Activated CD4-positive, alpha-beta T cell treated with anti-CD3 and anti-CD28 coated beads, Interleukin-2, amount 50 U/mL, for 48 hours (primary cell): ENCODE results near the gene FLRT3.

ENCODE experiments used
- DNase-seq, 2 experiments: peaks; one replicate each; pipeline ENCODE4 v3.0.0-alpha.2; 2020

The FLRT3 gene

GRCh38 chr20:14313341-14314020, 23.9 kb downstream of the FLRT3 start:
- no peak for DNase-seq

GRCh38 chr20:14312001-14312400, 25.4 kb downstream of the FLRT3 start:
- DNase-seq = no peak

- no peak for DNase-seq
Measured at GRCh38 chr20:14310977-14311627, 26.3 kb downstream of the FLRT3 start.

- no peak for DNase-seq
Measured at GRCh38 chr20:14307956-14308355, 29.5 kb downstream of the FLRT3 start.

GRCh38 chr20:14304472-14304871, 32.9 kb downstream of the FLRT3 start:
- DNase-seq = no peak

- DNase-seq = no peak
Measured at GRCh38 chr20:14303651-14304050, 33.8 kb downstream of the FLRT3 start.

- DNase-seq = no peak
Measured at GRCh38 chr20:14303106-14303505, 34.3 kb downstream of the FLRT3 start.

- no peak for DNase-seq
Measured at GRCh38 chr20:14299831-14300230, 37.6 kb downstream of the FLRT3 start.

- no peak for DNase-seq
Measured at GRCh38 chr20:14295770-14296309, 41.6 kb downstream of the FLRT3 start.

- no peak for DNase-seq
Measured at GRCh38 chr20:14295238-14295637, 42.2 kb downstream of the FLRT3 start.

- no peak for DNase-seq
Measured at GRCh38 chr20:14291502-14291901, 45.9 kb downstream of the FLRT3 start.

GRCh38 chr20:14288341-14289330, 48.8 kb downstream of the FLRT3 start:
- DNase-seq = no peak

- DNase-seq = no peak
Measured at GRCh38 chr20:14284443-14284842, 53.0 kb downstream of the FLRT3 start.

GRCh38 chr20:14282140-14282539, 55.3 kb downstream of the FLRT3 start:
- DNase-seq = no peak
